ENCODE measurements around the gene TNK2. TPM values are rescaled to one million over a fixed set of nuclear protein-coding genes. Genes with fewer than 3 reads are reported as not detected.

Gene TNK2
- total RNA-seq, 1 donor from 2014 or later, result 35.5 TPM

- TF ChIP-seq CTCF (IDR thresholded peaks at IDR 0.05), result no peak
- DNase-seq (ENCODE audit: low spot score), result no peak
- H3K36me3 Mint-ChIP-seq (ENCODE audit: low read depth), result peaks cover 6% of the 10 kb centered on the region
- H3K4me3 Mint-ChIP-seq (ENCODE audit: unreplicated experiment), result no peak overlapping the region
- H3K27me3 Mint-ChIP-seq (ENCODE audit: low read depth), result no peaks in the 10 kb centered on the region
- H3K9me3 Mint-ChIP-seq (ENCODE audit: low read depth), result no peaks in the 10 kb centered on the region
- no peak overlapping the region for H3K27ac Mint-ChIP-seq (ENCODE audit: unreplicated experiment)
- H3K4me1 Mint-ChIP-seq (ENCODE audit: low read depth), result peaks cover 3% of the 10 kb centered on the region
These were observed 30.5 kb downstream of the TNK2 start for GRCh38 chr3:195877767-195878423.

GRCh38 chr3:195877136-195877715 lies 31.1 kb downstream of the TNK2 start:
- no peaks in the 10 kb centered on the region for H3K9me3 Mint-ChIP-seq (ENCODE audit: low read depth)
- H3K4me3 Mint-ChIP-seq (ENCODE audit: unreplicated experiment), result no peak overlapping the region
- peaks cover 3% of the 10 kb centered on the region for H3K4me1 Mint-ChIP-seq (ENCODE audit: low read depth)
- peaks cover 6% of the 10 kb centered on the region for H3K36me3 Mint-ChIP-seq (ENCODE audit: low read depth)
- no peak overlapping the region for H3K27ac Mint-ChIP-seq (ENCODE audit: unreplicated experiment)
- no peak for DNase-seq (ENCODE audit: low spot score)
- TF ChIP-seq CTCF (IDR thresholded peaks at IDR 0.05), result no peak
- no peaks in the 10 kb centered on the region for H3K27me3 Mint-ChIP-seq (ENCODE audit: low read depth)

- Mint-ChIP-seq H3K4me3 (ENCODE audit: unreplicated experiment) (no peak overlapping the region), H3K27me3 (ENCODE audit: low read depth) (no peaks in the 10 kb centered on the region), H3K36me3 (ENCODE audit: low read depth) (peaks cover 4% of the 10 kb centered on the region), H3K4me1 (ENCODE audit: low read depth) (peaks cover 3% of the 10 kb centered on the region), H3K27ac (ENCODE audit: unreplicated experiment) (no peak overlapping the region), H3K9me3 (ENCODE audit: low read depth) (no peaks in the 10 kb centered on the region)
- no peak for DNase-seq (ENCODE audit: low spot score)
- no peak for TF ChIP-seq CTCF (IDR thresholded peaks at IDR 0.05)
These were observed 31.9 kb downstream of the TNK2 start for GRCh38 chr3:195876297-195877064.

- H3K4me1 Mint-ChIP-seq (ENCODE audit: low read depth), result peaks cover 3% of the 10 kb centered on the region
- H3K27ac Mint-ChIP-seq (ENCODE audit: unreplicated experiment), result no peak overlapping the region
- H3K36me3 Mint-ChIP-seq (ENCODE audit: low read depth), result peaks cover 4% of the 10 kb centered on the region
- TF ChIP-seq CTCF (IDR thresholded peaks at IDR 0.05), result no peak
- no peaks in the 10 kb centered on the region for H3K27me3 Mint-ChIP-seq (ENCODE audit: low read depth)
- no peak overlapping the region for H3K4me3 Mint-ChIP-seq (ENCODE audit: unreplicated experiment)
- H3K9me3 Mint-ChIP-seq (ENCODE audit: low read depth), result no peaks in the 10 kb centered on the region
- no peak for DNase-seq (ENCODE audit: low spot score)
These were observed 32.7 kb downstream of the TNK2 start for GRCh38 chr3:195875482-195876236.

GRCh38 chr3:195873971-195874370 lies 34.4 kb downstream of the TNK2 start:
- H3K4me1 Mint-ChIP-seq (ENCODE audit: low read depth), result peaks cover 3% of the 10 kb centered on the region
- TF ChIP-seq CTCF (IDR thresholded peaks at IDR 0.05), result no peak
- peaks cover 5% of the 10 kb centered on the region for H3K36me3 Mint-ChIP-seq (ENCODE audit: low read depth)
- no peak overlapping the region for H3K4me3 Mint-ChIP-seq (ENCODE audit: unreplicated experiment)
- H3K9me3 Mint-ChIP-seq (ENCODE audit: low read depth), result no peaks in the 10 kb centered on the region
- DNase-seq (ENCODE audit: low spot score), result no peak
- H3K27me3 Mint-ChIP-seq (ENCODE audit: low read depth), result no peaks in the 10 kb centered on the region
- no peak overlapping the region for H3K27ac Mint-ChIP-seq (ENCODE audit: unreplicated experiment)

Measured in chondrocyte (in vitro differentiated cells).